GM18502 (cell line): ENCODE data around the gene ESPN.
A peak's percentile ranks its signal among the peaks of the same experiment; 100 is the strongest.
"Not testable (repeated sequence)": the region's sequence is repeated elsewhere in the genome, so short reads cannot be mapped to it uniquely, and the experiment has no call there.

Source experiments
- ATAC-seq: cut with Tn5 transposase; IDR thresholded peaks from one replicate; pipeline ENCODE4 v1.9.1; 2021; ENCODE audit warnings: mild to moderate bottlenecking; ENCODE audit not compliant: unreplicated experiment, poor library complexity

The ESPN gene

GRCh38 chr1:6427441-6428390 is 3.1 kb downstream of the ESPN start:
- no peak for ATAC-seq

- ATAC-seq = not testable (repeated sequence)
These were observed 3.9 kb downstream of the ESPN start for GRCh38 chr1:6428453-6428852.

GRCh38 chr1:6429660-6430411 is 5.3 kb downstream of the ESPN start:
- not testable (repeated sequence) for ATAC-seq

GRCh38 chr1:6431645-6432579 is 7.3 kb downstream of the ESPN start:
- not testable (repeated sequence) for ATAC-seq

DNA sequence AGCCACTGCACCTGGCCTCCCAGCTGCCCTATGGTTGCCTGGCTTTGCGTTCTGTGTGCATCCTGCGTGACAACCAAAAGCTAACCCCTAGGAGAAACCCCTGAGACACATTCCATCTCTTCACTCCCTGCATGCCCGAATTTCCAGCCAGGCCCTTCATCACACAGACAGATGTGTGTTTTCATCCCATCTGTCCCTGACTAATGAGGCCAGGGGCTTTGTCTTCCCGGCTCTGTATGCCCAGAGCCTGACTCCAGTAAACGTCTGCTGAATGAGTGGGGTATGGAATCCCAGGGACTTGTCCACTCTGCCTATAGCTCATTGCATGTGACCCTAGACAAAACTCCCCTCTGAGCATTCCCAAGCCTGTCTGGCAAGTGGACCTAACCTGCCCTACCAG is 9.6 kb downstream of the ESPN start:
- no peak for ATAC-seq

DNA sequence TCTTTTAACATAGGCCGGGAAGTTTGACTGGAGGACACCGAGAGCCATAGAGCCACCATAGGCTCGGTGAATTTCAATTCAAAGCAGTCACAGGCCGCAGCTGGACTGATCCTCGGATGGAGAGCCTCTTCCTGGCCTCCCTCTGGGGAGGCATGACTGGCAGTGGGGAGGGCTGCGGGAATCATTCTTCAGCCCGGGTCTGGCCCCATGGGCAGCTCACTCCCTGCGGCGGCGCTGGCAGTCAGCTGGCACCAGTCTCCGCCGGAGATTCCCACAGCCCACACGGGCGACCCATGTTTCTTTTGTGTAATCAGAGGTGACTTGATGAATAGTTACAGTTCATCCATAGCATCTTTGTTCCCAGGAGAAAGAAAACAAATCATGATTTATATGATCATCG is 10.6 kb downstream of the ESPN start:
- no peak for ATAC-seq

GRCh38 chr1:6435547-6435946 is 11.0 kb downstream of the ESPN start:
- no peak for ATAC-seq

DNA sequence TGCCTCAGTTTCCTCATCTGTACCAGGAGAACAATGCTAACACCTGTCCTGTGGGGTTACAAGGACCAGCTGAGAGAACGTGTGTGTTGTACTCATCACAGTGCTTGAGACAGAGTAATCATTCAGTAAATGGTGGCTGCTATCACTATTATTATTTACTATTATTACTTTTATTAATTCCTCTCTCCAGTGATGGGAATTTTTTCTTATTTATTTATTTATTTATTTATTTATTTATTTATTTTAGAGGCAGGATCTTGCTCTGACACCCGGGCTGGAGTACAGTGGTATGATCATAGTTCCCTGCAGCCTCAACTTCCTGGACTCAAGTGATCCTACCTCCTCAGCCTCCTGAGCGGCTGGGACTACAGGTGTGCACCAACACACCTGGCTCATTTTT is 11.7 kb downstream of the ESPN start:
- ATAC-seq = not testable (repeated sequence)

DNA sequence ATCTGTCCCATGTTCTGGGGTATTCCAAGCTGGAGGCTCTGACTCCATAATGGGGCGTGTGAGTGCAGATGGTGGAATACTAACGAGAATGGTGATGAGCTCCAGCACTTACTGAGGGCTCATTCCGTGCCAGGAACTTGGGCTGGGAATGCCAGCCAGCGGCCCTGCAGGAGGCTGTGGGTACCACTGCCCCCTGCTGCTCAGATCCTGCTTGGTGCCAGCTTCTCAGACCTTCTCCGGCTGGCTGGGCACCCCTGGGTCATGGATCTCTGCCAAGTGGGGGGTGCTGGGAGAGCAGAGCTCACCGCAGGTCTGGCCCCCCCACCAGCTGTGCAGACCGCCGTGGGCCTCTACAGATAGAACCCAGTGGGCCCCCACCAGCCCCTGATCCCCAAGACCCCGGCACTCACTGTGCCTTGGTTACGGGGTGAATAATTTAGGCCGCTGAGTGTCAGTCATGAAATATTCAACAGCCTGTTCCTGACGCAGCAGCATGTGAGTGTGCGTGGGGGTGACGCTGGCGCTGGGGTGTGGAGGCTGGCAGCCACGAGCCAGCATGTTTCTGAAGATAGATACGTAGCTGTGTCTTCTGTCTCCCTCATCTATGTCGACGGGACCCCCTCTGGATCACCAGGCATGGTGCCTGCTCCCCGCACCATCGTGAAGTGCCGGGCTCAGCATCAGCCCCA is 12.6 kb downstream of the ESPN start:
- not testable (repeated sequence) for ATAC-seq

DNA sequence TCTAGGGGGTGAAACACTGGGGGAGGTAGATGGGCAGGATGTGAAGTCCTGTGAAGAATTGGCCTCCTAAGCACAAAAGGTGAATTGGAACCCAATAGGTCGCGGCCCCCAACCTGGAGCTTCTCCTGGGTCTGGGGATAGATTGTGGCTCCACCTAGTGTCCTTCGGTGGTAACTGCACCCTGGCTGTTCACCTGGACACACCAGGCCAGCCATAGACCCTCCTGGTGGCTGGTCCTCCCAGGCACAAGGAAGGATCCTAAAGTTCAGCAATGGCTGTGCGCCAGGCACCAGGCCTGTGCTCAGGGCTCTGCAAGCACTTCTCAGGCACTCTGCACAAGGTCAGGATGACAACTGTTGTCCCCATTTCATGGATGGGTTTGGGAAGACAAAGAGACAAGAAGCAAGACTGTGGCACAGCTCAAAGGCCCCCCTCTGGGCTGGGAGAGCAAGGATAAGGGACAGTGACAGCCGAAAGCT is 13.5 kb downstream of the ESPN start:
- no peak for ATAC-seq

DNA sequence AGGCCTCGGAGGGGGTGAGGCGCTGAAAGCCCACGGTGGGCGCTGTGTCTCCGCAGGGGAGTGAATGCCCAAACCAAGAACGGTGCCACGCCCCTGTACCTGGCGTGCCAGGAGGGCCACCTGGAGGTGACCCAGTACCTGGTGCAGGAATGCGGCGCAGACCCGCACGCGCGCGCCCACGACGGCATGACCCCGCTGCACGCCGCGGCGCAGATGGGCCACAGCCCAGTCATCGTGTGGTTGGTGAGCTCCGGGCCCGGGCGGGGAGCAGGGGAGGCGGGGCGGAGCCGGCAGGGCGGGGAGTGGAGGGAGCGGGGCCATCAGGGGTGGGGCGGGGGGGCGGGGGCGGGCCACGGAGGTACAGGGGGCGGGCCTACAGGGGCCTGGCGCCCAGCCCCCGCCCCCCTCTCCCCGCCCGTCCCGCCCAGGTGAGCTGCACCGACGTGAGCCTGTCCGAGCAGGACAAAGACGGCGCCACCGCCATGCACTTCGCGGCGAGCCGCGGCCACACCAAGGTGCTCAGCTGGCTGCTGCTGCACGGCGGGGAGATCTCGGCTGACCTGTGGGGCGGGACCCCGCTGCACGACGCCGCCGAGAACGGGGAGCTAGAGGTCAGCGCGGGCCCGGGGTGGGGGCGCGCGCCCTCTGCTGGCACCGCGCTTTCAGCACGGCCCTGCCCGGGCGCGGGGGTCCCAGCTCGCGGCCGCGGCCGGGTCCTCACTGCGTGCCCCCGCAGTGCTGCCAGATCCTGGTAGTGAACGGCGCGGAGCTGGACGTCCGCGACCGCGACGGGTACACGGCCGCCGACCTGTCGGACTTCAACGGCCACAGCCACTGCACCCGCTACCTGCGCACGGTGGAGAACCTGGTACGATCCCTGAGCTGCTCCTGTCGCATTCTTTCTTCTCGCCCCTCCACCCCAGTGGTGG is 15.9 kb downstream of the ESPN start:
- peak; percentile 57 for ATAC-seq

DNA sequence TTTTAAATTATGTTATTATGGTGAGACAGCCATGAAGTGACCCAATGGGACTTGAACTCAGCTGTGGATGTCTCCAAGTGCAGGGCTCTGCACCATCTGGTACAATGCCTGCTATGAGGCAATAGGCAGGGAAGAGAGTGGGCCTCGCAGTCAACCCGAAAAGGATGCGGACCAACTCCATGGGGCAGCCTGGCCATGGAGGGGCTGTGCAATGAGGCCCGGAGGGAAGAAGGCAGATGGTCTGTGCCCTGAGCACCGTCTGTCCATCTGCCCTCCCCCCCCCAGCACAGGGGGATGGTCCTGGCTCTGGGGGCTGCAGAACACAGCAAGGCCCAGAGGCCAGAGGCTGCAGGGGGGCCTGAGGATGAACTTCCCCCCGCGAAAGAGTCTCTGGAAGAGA is 17.0 kb downstream of the ESPN start:
- no peak for ATAC-seq

GRCh38 chr1:6443339-6444115 is 19.0 kb downstream of the ESPN start:
- no peak for ATAC-seq

DNA sequence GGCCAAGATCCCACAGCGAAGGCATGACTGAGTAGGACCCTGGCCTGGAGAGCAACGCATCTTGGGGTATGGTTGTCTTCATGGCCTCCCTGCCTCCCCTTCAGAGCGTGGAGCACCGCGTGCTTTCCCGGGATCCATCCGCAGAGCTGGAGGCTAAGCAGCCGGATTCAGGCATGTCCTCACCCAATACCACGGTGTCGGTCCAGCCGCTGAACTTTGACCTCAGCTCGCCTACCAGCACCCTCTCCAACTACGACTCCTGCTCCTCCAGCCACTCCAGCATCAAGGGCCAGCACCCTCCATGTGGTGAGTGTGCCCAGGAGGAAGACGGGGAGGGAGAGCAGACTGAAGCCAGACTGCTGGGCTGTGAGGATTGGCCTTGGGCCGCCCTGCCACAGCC is 19.8 kb downstream of the ESPN start:
- ATAC-seq = no peak

- ATAC-seq = no peak
These were observed 20.6 kb downstream of the ESPN start for GRCh38 chr1:6445062-6445763.

DNA sequence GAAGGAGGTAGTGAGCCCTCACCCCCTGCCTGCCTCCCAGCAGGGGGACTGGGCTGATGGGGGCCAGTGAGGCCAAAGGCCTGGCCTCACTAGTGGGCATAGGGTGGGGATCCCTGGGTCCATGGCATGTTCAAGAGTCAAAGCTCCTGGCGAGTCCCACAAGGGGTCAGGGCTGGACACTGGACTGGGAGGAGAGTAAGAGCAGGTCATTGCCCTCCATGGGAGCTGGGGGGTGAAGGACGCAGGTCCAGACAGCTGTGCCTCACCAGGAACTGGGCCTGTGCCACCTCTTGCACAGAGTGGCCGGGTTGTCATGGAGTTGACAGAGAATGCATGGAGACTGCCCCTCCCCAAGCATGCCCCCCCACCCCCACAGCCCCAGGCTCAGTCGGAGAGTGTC is 21.4 kb downstream of the ESPN start:
- not testable (repeated sequence) for ATAC-seq

- no peak for ATAC-seq
These were observed 22.1 kb downstream of the ESPN start for GRCh38 chr1:6446665-6447015.
